Cardiac muscle cell (in vitro differentiated cells and primary cell): ENCODE measurements around the gene SEMA4D. TPM values are rescaled to one million over a fixed set of nuclear protein-coding genes. Genes with fewer than 3 reads are reported as not detected.

ENCODE experiments used
- DNase-seq, 2 donors: peaks; one replicate each; pipeline versions ENCODE4 v3.0.0 to v3.0.0-alpha.2; 2010 to 2017; ENCODE audit warnings: low read depth in 1 of 2, low spot score in 1 of 2
- H3K27ac ChIP-seq: fragments of 200-600 bp; sonication (generic); 2 replicates; pipeline ENCODE4 v1.5.1; 2016
- H3K27me3 ChIP-seq: fragments of 200-600 bp; sonication (generic); 2 replicates; pipeline ENCODE4 v1.6.0; 2016; ENCODE audit warnings: control low read depth
- H3K36me3 ChIP-seq: fragments of 200-600 bp; sonication (generic); 2 replicates; pipeline ENCODE4 v1.5.1; 2016; ENCODE audit warnings: control low read depth
- H3K4me1 ChIP-seq: fragments of 200-600 bp; sonication (generic); 2 replicates; pipeline ENCODE4 v1.8.1; 2017; ENCODE audit warnings: low read depth, mild to moderate bottlenecking, mixed run types
- H3K4me3 ChIP-seq: fragments of 200-600 bp; sonication (generic); 2 replicates; pipeline ENCODE4 v1.5.1; 2016; ENCODE audit warnings: mild to moderate bottlenecking
- H3K9me3 ChIP-seq: fragments of 200-600 bp; sonication (generic); 2 replicates; pipeline ENCODE4 v1.5.1; 2017; ENCODE audit warnings: low read depth, mild to moderate bottlenecking, control low read depth
- polyA plus RNA-seq: library from polyadenylated mRNA; unstranded; fragments of >200 nt; fragmentation: Nextera tagmentation; extraction: Ambion mirVana; gene quantifications from 2 replicates; pipeline ENCODE4 v1.2.1, GENCODE V29; 2016
- total RNA-seq: library from RNA; depleted of rRNA; stranded (reverse); fragments of >200 nt; gene quantifications from 2 replicates; pipeline ENCODE4 v1.2.3, GENCODE V29; 2016
- TF ChIP-seq, protein P1 (sequence below): IDR thresholded peaks from 2 replicates; pipeline ENCODE4 v1.5.1; 2012; ENCODE audit warnings: low read depth, mild to moderate bottlenecking, low read length

The SEMA4D gene
- total and polyA plus RNA-seq, 2 experiments from 2014 or later = 16.5 to 34.2 TPM

DNA sequence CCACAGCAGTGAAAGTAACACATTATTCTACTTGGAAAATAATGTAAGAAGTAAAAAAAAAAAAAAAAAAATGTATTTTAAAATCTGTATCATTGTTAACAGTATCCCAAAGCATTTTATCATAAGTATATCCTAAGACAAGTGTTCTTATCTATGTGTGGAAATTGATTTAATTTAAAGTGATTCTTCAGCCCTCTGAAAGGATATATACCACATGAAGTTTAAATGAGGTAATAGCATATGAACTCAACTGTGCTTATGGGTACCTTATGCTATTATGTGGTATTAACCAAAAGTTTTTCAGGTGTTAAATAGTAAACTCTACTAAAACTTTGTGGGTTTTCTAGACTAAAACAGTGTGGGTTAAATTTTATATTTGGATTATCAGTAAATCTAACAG, 182.4 kb downstream of the SEMA4D start:
- H3K27me3 ChIP-seq = no peaks in the 10 kb centered on the region
- TF ChIP-seq, protein P1, sequence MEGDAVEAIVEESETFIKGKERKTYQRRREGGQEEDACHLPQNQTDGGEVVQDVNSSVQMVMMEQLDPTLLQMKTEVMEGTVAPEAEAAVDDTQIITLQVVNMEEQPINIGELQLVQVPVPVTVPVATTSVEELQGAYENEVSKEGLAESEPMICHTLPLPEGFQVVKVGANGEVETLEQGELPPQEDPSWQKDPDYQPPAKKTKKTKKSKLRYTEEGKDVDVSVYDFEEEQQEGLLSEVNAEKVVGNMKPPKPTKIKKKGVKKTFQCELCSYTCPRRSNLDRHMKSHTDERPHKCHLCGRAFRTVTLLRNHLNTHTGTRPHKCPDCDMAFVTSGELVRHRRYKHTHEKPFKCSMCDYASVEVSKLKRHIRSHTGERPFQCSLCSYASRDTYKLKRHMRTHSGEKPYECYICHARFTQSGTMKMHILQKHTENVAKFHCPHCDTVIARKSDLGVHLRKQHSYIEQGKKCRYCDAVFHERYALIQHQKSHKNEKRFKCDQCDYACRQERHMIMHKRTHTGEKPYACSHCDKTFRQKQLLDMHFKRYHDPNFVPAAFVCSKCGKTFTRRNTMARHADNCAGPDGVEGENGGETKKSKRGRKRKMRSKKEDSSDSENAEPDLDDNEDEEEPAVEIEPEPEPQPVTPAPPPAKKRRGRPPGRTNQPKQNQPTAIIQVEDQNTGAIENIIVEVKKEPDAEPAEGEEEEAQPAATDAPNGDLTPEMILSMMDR = no peak
- H3K4me1 ChIP-seq = peaks cover 25% of the 10 kb centered on the region
- no peaks in the 10 kb centered on the region for H3K9me3 ChIP-seq
- no peak overlapping the region for H3K4me3 ChIP-seq
- H3K27ac ChIP-seq = peak overlapping the region; percentile 7
- H3K36me3 ChIP-seq = peaks cover 21% of the 10 kb centered on the region
- DNase-seq = no peak

DNA sequence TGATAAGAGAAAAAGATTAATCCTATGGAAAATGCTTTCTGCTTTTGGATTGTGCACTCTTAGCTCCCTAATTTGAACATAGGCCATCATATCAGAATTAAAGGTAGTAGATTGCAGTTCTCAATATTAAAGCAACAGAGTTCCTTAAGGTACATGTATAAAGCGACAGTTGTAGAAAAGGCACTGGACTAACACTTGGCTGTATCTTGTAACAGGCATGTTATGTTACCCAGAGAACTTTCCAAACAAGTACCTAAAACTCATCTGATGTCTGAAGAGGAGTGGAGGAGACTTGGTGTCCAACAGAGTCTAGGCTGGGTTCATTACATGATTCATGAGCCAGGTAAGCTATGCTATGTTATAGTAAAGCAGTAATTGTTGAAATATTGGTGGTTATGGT, 183.0 kb downstream of the SEMA4D start:
- TF ChIP-seq, protein P1 = no peak
- H3K27ac ChIP-seq = peak overlapping the region; percentile 32
- no peak for DNase-seq

GRCh38 chr9:89313842-89314241, 184.1 kb downstream of the SEMA4D start:
- peak overlapping the region; percentile 84 for H3K4me3 ChIP-seq
- no peaks in the 10 kb centered on the region for H3K27me3 ChIP-seq
- no peaks in the 10 kb centered on the region for H3K9me3 ChIP-seq
- TF ChIP-seq, protein P1 = no peak
- peaks cover 25% of the 10 kb centered on the region for H3K4me1 ChIP-seq
- peaks cover 21% of the 10 kb centered on the region for H3K36me3 ChIP-seq
- peak overlapping the region; percentile 32 for H3K27ac ChIP-seq
- peak in 1 of 2 donors; percentile 21 for DNase-seq

More for the DNA sequence above, 183.0 kb downstream of the SEMA4D start:
- no peaks in the 10 kb centered on the region for H3K27me3 ChIP-seq
- peaks cover 21% of the 10 kb centered on the region for H3K36me3 ChIP-seq
- peak overlapping the region; percentile 84 for H3K4me3 ChIP-seq
- H3K9me3 ChIP-seq = no peaks in the 10 kb centered on the region
- H3K4me1 ChIP-seq = peaks cover 25% of the 10 kb centered on the region

DNA sequence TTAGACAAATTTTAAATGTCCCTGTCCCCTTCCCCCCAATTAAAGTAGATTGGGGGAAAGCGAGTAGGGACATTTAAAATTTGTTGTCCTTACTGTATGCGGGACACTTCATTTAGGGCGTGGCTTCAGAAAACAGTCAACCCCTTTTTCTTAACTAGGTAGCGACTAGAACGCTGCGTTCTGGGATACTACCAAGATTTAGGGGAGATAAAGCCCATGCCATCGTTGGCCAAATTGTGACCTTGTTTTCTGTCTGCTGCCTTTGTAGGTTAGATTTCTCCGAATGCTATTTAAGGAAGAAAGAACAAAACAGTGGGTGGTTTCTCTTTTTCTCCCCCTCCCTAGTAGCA, 185.7 kb downstream of the SEMA4D start:
- Histone ChIP-seq H3K27me3 (no peaks in the 10 kb centered on the region), H3K36me3 (peaks cover 17% of the 10 kb centered on the region), H3K9me3 (no peaks in the 10 kb centered on the region), H3K27ac (peak overlapping the region; percentile 97), H3K4me1 (peaks cover 19% of the 10 kb centered on the region), H3K4me3 (peak overlapping the region; percentile 84)
- TF ChIP-seq, protein P1 = no peak
- peak; percentile 21 for DNase-seq

DNA sequence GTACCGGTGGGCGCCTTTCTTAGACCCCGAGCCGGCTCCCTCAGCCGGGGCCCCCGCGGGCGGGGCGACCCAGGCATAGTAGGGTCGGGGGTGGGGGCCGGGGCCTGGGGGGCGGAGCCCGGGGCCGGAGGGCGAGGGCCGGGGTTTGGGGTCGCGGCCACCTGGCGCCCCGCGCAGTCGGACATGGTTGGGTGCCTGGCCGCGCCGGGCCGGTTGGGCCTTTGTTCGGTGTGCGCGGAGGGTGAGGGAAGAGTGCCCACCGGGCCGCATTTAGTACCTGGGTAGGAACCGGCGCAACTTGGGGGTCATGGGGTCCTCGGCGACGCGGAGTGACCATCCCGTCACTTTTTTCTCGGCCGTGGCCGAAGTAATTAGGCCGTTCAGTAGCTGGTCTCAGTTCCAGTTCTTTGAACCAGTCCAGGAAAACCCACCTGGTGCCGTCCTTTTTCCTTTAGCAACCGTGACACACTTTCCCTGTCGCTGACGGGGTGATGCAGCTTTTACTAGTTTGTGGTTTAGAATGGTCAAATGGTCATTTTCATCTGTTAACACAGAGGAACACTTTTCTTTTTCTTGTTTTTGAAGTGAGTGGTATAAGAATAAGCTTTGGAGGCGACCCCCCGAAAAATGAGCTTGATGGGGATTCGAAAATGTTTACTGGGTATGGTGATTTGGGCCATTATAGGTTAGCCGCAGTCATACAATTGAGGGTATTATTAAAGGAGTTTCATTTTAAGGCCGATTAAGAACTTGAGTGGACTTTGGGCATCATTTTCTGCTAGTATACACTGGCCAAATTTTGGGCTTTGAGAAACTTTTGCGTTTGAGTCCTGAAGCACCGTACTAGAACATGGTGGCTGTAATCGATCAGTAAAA, 186.3 kb downstream of the SEMA4D start:
- peak in 1 of 2 donors; percentile 24 for DNase-seq
- Histone ChIP-seq H3K27me3 (no peaks in the 10 kb centered on the region), H3K4me1 (peaks cover 19% of the 10 kb centered on the region), H3K36me3 (peaks cover 11% of the 10 kb centered on the region), H3K9me3 (no peaks in the 10 kb centered on the region), H3K27ac (peak overlapping the region; percentile 97), H3K4me3 (peak overlapping the region; percentile 84)
- TF ChIP-seq, protein P1 = no peak

Other genes with a start within 250 kb of the SEMA4D start
- gene CKS2, start 186.9 kb downstream of the SEMA4D start, total RNA-seq = 52.7 and 70.5 TPM in 2 replicates
- 108 and 347 TPM in 2 replicates for gene CKS2, start 186.9 kb downstream of the SEMA4D start, polyA plus RNA-seq
- 18.6 and 20.5 TPM in 2 replicates for gene SECISBP2, start 179.6 kb downstream of the SEMA4D start, total RNA-seq
- gene SECISBP2, start 179.6 kb downstream of the SEMA4D start, polyA plus RNA-seq = 14.9 and 20.4 TPM in 2 replicates
- 32.7 and 34.6 TPM in 2 replicates for gene GADD45G, start 106.9 kb upstream of the SEMA4D start, total RNA-seq
- 42.6 and 44.6 TPM in 2 replicates for gene GADD45G, start 106.9 kb upstream of the SEMA4D start, polyA plus RNA-seq